GM12892 (cell line): Measurements from ENCODE around the gene TNFRSF6B.

Experiments
- POLR2A ChIP-seq: IDR thresholded peaks from 2 replicates; pipeline ENCODE4 v1.6.1; 2011; ENCODE audit warnings: low read depth, low read length, control low read depth
- POLR2AphosphoS5 ChIP-seq: IDR thresholded peaks from 2 replicates; pipeline ENCODE4 v1.6.1; 2011; ENCODE audit warnings: low read depth, low read length, control low read depth
- TAF1 ChIP-seq: IDR thresholded peaks from 2 replicates; pipeline ENCODE4 v1.6.1; 2011; ENCODE audit warnings: low read depth, mild to moderate bottlenecking, control low read depth, low read length, borderline replicate concordance

GRCh38 chr20:63657937-63658748 is 38.3 kb upstream of the TNFRSF6B start, which contains the start of gene RTEL1:
- TF ChIP-seq POLR2A, result no peak
- TF ChIP-seq POLR2AphosphoS5, result 0 out of 2 replicates have a peak, but pooled peaks have one; percentile 42
- TF ChIP-seq TAF1, result peak; percentile 65
